GM18502 (cell line): ENCODE measurements around the gene TFAP2E.

Source experiments
- ATAC-seq: cut with Tn5 transposase; IDR thresholded peaks from one replicate; pipeline ENCODE4 v1.9.1; 2021; ENCODE audit warnings: mild to moderate bottlenecking; ENCODE audit not compliant: unreplicated experiment, poor library complexity

Gene TFAP2E

DNA sequence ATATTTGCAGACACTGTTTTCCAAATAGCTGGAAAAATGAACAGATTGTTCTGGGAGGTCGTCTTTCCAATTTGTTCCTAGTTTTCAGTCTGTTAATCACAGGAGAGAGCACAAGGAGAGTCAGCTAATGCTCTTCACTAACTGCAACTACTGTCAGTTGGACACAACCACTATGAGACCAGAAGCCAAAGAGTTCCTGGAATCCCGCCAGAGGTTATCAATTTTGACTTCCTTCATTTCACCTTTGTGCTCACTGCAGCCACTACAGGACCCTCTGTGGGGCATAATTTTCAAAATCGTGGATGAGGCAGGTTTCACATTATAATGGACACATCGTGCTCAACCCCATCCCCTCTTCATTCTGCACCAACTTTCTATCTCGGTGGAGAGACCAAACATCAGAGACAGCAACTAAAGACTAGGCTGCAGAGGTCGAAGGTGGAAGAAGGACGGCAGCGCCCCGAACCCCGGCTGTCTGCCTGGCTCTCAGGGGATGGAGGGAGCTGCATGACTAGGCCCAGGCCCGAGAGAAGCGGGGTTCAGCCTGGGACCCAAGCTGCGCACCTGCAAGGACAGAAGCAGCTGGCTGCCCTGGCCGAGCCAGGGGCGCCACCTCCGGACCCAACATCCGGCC lies 16.5 kb upstream of the TFAP2E start:
- no peak for ATAC-seq

DNA sequence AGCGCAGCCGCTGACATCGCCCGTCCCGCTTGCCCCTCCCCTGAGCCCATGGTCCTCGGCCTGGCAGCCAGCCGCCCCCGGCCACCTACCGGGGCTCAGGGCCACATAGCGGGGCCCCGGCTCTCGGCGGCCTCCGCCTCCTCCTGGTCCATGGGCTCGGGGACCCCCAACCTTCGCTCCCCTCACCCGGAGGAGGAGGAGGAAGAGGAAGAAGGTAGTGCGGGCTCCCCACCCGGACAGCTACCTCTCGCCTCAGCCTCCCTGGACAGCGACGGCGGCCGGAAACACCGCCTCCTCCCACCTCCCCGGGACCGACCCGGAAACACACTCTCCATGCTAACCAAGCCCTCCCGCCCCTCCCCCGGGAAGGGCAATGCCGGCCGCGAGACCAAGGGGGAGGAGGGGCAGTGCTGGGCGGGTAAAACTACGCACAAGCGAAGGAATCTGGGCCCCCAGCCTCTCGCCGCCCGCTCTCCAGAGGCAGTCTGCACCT lies 15.9 kb upstream of the TFAP2E start, which contains the start of gene KIAA0319L:
TSS of gene KIAA0319L (minus strand) at position 286 of the 493 bp plus-strand sequence. CDS start 2,912 bp downstream, outside the sequence.
- ATAC-seq = peak; percentile 77

DNA sequence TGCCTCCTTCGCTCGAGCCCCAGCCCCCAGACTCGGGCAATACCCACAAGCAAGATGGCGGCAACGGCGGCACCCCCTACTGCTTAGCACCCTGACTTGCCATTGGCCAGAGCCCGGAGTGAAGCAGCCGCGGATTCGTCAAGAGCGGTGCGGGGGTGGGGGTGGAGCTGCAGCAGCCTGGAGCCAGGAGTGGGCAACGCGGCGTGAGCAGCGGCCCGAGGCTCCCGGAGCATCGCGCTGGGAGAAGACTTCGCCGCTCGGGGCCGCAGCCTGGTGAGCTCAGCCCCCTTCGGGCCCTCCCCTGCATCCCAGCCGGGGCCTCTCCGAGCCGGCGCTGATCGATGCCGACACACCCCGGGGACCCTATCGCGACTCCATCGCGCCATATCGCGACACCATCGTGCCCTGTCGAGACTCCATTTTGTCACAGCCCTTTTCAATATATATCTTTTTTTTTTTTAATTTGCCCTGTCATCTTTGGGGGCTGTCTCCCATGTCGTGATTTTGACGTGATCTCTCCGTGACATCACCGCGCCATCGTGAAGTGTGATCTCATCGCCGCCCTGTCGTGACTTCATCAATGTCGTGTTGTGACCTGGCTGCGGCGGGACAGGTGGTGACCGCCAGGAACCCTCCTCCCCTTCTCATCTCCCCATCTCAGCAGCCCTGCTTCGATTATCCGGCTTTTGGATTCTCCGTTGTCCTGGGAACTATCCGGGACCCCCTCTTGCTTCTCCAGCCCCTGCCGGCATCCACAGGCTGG lies 15.3 kb upstream of the TFAP2E start, which contains the start of gene NCDN:
TSS of gene NCDN (plus strand) at position 189 of the 763 bp plus-strand sequence. CDS start at position 581, 392 bp downstream.
- ATAC-seq = peak; percentile 84

DNA sequence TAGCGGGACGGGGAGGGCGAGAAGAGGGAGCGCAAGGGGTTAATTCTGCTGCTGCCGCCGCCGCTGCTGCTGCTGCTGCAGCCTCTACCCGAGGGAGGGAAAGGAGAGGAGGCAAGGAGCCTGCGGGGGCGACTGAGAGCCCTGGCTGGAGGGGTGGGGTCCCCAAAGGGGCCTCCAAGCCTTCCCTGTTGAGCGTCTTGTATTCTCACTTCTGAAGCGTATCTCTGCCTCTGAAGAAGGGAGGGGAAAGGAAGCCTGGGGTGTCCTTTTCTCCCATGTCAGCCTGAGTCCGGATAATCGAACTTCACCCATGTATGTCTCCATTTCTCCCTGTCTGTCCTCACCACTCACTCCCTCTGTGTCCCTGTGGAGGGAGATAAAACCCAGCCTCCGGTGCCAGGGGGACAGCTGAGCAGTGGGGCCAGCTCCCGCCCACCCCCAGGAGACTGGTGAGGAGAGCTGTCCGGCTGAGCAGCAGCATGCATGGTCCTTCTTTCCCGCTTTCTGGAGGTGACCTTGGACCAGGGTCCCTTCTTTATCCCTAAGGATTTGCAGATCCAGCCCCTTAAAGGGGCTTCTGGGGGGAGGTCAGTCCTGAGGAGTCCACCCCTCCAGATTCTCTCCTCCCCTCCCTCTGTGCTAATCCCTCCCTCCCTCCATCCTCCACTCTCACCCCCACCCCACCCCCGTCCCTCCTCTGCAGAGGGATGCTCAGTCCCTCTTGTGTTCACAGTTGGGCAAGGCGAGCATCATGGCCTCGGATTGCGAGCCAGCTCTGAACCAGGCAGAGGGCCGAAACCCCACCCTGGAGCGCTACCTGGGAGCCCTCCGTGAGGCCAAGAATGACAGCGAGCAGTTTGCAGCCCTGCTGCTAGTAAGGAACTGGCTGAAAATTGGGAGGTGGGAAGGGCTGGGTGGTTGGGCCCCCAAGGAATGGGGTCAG lies 14.5 kb upstream of the TFAP2E start:
- no peak for ATAC-seq

DNA sequence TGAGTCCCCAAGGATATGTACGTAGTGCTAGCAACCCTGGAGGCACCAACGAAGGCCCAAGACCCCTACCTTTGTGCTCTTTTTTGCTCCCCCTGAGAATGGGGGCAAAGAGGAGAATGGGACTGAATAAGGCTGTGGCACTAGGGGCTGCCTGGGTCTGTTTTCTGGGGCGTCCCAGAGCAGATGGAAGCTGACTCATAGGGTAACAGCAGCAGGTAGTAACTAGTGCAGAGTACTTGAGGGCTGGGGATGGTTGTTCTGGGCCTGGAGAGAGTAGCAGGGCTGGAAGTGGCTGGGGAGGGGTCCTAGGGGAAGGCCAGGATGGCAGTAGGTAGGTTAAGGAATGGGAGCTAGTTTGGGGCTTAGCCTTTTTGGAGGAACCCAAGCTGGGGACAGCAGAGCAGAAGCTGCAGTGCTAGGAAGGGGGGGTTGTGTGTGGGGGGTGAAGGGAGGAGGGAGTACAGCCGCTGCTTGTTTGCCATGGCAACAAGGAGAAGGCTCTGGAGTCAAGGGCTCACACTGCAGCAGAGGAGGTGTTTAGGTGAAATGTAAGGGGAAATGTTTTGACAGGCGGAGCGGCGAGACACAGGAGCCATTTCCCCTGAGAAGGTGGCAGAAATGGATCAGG lies 13.7 kb upstream of the TFAP2E start:
- no peak for ATAC-seq

DNA sequence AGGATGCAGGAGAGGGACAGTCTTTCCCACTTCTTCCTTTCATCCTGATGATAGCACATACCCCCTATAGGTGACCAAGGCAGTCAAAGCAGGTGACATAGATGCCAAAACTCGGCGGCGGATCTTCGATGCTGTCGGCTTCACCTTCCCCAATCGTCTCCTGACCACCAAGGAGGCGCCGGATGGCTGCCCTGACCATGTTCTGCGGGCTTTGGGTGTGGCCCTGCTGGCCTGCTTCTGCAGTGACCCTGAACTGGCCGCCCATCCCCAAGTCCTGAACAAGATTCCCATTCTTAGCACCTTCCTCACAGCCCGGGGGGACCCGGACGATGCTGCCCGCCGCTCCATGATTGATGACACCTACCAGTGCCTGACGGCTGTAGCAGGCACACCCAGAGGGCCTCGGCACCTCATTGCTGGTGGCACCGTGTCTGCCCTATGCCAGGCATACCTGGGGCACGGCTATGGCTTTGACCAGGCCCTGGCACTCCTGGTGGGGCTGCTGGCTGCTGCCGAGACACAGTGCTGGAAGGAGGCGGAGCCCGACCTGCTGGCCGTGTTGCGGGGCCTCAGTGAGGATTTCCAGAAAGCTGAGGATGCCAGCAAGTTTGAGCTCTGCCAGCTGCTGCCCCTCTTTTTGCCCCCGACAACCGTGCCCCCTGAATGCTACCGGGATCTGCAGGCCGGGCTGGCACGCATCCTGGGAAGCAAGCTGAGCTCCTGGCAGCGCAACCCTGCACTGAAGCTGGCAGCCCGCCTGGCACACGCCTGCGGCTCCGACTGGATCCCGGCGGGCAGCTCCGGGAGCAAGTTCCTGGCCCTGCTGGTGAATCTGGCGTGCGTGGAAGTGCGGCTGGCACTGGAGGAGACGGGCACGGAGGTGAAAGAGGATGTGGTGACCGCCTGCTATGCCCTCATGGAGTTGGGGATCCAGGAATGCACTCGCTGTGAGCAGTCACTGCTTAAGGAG lies 12.6 kb upstream of the TFAP2E start:
- ATAC-seq = no peak

DNA sequence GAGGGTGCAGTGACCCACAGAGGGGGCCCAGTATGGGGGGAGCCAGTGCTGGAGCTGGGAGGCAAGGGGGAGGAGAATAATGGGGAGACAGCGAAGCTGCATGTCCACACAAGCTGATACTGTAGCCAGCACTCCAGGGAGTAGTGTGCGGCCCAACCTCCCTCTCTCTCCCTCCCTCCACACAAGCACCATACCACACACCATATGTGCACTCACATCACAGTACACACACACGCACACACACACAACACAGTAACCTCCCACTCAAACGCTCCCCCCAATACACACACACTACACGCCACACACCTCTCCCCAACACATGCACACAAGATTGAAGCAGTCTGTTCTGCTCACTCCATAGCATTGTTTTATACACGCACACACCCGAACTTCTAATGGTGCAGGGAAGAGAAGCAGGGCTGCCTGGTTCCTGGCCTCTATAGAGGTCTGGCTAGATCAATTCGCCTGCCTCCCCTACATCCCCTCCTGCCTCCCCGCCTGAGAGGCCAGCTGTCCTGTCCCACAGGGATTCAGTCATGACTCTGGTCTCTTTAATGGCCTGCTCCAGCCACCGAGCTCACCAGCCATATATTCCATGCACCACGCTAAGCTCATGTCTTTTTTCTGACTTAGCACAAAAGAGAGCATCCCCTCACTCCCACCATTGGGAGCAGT lies 11.7 kb upstream of the TFAP2E start:
- no peak for ATAC-seq

DNA sequence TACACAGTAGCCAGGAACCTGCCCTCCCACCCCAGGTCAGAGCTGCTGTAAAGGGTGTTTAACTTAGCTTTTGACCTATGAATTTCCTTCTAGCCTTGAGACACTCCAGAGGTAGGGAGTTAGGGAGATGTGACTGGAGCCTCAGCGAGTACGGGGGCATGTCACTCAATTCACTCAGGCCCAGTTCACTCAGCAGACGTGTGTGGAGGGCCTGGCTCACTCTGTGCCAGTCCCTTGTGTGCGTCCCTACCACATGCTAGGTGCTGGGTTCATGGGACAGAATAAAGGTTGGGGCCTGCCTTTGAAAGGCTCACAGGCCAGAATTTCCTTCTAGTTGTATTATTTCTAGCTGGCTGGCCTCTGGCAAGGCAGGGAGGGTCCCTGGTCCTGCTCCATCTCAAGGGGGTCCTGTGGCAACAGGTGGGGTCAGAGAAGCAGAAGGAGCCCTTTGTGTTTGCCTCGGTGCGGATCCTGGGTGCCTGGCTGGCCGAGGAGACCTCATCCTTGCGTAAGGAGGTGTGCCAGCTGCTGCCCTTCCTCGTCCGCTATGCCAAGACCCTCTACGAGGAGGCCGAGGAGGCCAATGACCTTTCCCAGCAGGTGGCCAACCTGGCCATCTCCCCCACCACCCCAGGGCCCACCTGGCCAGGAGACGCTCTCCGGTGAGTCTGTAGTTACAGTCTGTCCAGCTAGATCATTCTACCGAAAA lies 11.0 kb upstream of the TFAP2E start:
- no peak for ATAC-seq

DNA sequence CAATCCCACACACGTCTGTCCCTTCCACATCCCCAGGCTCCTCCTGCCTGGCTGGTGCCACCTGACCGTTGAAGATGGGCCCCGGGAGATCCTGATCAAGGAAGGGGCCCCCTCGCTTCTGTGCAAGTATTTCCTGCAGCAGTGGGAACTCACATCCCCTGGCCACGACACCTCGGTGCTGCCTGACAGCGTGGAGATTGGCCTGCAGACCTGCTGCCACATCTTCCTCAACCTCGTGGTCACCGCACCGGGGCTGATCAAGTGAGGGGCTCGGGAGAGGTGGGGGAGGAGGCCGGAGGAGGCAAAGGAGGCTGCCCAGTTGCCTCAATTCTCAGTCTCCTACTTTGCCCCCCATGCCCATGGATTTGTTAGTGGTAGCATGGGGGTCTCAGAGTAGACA lies 9.9 kb upstream of the TFAP2E start:
- ATAC-seq = no peak

DNA sequence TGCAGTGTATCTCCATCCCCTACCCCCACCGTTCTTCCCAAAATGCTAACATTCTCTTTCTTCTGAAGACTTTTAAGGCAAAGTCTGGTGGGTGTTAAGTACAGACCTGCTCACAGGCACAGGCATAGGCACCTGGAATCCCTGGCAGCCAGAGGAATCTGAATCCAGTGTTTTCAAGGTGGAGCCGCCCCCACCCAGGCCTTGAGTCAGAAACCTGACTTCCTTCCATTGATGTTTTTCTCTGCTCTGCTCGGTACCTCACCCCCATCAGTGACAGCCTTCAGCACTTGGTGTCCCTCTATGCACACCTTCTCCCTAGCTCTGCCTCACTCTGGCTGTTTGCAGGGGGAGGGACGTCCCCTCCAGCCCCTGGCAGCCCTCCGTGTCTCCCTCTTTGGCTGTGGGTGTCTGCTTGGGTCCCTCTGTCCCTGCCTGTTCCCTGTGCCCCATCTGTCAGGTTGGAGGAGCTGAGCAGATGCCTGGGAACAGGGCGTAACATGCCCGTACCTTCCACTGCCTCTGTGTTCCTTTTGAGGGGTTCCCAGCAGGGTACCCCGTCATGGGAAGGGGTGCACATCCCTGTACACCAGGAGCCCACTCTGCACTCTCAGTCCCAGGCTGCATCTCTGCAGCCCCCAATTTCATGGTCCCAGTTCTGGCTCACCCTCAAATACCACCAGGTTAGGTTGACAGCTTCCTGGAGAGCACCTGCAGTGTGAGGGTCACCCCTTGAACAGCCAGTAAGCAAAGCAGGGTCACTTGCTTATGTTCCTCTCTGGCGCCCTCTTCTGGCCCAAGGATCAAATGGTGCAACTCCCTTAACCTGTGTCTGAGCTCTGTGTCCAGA lies 8.9 kb upstream of the TFAP2E start:
- ATAC-seq = no peak

DNA sequence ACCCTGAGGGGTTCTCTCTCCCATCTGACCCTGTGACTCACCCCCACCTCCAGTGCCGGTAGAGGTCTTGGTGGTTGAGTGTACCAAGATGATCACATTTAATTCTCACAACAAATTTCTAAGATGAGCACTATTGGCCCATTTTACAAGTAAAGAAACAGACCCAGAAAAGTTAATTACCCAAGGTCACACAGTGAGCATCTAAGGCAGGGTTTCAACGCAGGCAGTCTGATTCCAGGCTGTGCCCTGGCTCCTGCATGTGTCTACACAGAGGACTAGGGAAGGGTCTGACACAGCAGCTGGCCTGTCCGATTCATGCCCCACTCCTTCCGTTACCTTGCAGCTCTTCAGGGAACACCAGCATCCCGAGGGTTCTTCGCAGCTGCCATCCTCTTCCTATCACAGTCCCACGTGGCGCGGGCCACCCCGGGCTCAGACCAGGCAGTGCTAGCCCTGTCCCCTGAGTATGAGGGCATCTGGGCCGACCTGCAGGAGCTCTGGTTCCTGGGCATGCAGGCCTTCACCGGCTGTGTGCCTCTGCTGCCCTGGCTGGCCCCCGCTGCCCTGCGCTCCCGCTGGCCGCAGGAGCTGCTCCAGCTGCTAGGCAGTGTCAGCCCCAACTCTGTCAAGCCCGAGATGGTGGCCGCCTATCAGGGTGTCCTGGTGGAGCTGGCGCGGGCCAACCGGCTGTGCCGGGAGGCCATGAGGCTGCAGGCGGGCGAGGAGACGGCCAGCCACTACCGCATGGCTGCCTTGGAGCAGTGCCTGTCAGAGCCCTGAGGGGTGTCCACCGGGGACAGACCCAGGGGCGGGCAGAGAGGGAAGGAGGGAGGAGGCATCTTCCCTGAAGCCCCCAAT lies 8.0 kb upstream of the TFAP2E start:
- no peak for ATAC-seq

DNA sequence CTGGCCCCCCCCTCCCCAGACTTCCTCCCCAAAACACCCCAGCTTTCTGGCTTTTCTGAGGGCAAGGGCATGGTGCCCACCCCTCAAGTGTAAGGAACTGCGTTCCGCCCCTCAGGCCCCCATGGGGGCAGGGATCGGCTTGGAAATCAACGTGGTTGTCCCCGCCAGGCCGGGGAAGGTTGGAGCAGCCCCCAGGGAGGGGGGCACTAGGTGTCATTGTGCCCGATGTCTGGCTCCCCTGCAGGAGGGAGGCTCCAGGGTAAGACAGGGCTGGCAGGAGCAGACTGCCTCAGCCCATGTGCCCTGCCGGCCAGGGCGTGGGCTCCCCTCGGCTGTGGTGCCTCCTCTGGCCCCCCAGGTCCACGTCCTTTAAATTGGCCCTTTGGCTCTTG lies 7.4 kb upstream of the TFAP2E start:
- ATAC-seq = no peak

DNA sequence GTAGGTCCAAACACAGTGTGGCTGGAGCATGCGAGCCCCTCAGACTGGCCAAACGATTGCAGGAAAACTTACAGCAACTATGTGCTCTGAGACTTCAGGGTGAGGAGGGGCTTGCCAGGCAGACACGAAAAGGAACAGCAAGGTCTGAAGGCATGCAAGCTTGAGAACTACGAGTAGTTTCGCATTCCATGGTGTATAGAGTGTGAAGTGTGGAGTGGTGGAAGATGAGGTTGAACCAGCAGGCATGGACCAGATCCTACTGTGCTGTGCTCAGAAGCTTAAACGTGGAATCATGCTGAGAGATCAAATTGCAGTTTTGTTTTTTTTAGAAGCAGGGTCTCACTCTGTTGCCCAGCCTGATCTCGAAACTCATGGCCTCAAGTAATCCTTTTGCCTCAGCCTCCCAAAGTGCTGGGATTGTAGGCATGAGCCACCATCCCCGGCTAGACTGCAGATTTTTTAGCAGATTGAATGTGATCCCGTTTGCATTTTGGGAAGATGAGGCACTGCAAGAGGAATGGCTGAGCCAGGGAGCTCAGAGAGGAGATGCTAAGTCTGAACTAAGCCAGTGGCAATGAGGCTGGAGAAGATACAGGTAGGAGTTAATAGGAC lies 5.1 kb upstream of the TFAP2E start:
- no peak for ATAC-seq

DNA sequence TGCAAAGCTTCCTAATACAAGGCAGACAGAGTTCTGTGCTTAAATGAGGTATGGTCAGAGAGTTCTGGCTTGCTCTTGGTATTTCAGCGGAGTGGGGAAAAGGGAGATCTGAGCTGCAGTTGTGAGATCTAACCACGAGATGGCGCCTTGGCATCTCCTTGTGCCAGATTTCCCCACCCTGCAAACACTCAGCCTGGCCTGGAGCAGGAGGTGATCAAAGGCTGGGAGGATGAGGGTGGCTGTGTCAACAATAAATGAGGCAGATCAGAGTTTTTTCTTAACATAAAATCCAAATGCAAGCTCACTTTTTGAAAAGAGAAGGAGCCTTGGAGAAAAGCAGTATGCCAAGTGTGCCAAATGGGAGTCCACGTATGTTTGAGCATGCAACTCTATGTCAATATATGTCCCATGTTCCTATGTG lies 4.1 kb upstream of the TFAP2E start:
- ATAC-seq = no peak

DNA sequence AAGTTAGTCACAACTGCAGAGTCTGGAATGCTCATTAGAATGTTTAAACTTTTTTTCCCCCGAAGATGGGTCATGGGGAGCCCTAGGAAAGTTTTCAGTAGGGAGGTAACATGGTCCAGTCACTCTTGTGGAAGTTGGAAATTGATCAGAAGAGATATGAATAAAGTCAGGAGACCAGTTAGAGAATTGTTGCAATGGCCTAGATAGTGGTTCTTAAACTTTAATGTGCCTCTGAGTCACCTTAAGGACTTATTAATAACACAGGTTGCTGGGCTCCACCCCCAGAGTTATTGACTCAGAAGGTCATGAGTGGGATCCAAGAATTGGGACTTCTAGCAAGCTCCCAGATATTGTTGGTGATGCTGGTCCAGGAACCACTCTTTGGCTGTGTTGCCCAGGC lies 3.2 kb upstream of the TFAP2E start:
- no peak for ATAC-seq
